Measurements from ENCODE around the gene CSF3R. TPM values are rescaled to one million over a fixed set of nuclear protein-coding genes. Genes with fewer than 3 reads are reported as not detected.
"Not testable (repeated sequence)": the region's sequence is repeated elsewhere in the genome, so short reads cannot be mapped to it uniquely, and the experiment has no call there.

The CSF3R gene
- total RNA-seq, 3 donors from 2014 or later, result 17.3 to 54.2 (median 28.8) TPM

DNA sequence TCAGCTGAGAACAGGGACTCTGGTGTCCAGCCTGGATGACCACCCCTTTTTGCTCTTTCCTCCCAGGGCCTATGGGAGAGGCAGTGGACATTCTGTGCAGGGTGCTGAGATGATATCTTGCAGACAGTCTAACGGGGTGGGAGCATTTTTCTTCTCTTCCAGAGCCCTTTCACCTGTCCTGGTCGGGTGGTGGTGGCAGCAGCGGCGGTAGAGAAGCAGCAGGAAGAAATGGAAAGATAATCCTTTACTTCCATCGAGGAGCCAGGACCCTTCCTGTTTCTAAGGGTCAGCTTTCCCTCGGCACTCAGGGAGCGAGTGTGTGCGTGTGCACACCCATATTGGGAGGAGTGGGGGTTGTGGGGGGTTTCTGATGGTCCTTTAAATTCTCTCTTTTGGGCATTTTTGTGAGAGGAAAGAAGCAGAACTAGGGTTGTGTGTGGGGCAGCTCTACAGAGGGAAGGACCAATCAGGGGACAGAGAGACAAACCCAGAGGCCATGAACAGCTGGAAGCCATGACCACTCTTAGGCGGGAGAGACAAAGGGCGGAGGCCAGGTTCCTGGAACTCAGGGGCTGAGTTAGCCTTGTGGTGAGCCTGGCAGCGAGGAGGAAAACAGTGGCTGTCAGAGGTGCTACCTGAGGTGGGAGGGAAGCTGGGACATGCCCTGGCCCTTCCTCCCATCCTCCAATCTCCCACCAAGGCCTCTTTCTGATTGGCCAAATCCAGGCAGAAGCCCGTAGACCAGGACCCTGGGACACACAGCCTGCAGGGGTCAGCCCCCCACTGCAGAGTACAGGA lies 31.2 kb upstream of the CSF3R start:
- DNase-seq (ENCODE audit: low spot score in 2 of 2), result no peak
- Histone ChIP-seq H3K36me3 (no peaks in the 10 kb centered on the region), H3K9me3 (no peaks in the 10 kb centered on the region), H3K4me1 (no peaks in the 10 kb centered on the region), H3K27ac (no peak overlapping the region), H3K4me3 (no peak overlapping the region), H3K27me3 (no peaks in the 10 kb centered on the region)
- TF ChIP-seq POLR2A (IDR thresholded peaks at IDR 0.05) (no peak), POLR2AphosphoS5 (IDR thresholded peaks at IDR 0.05) (no peak)
- TF ChIP-seq, protein P1, sequence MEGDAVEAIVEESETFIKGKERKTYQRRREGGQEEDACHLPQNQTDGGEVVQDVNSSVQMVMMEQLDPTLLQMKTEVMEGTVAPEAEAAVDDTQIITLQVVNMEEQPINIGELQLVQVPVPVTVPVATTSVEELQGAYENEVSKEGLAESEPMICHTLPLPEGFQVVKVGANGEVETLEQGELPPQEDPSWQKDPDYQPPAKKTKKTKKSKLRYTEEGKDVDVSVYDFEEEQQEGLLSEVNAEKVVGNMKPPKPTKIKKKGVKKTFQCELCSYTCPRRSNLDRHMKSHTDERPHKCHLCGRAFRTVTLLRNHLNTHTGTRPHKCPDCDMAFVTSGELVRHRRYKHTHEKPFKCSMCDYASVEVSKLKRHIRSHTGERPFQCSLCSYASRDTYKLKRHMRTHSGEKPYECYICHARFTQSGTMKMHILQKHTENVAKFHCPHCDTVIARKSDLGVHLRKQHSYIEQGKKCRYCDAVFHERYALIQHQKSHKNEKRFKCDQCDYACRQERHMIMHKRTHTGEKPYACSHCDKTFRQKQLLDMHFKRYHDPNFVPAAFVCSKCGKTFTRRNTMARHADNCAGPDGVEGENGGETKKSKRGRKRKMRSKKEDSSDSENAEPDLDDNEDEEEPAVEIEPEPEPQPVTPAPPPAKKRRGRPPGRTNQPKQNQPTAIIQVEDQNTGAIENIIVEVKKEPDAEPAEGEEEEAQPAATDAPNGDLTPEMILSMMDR (IDR thresholded peaks at IDR 0.05), result no peak
- intact Hi-C loops (cut with DNase I; ENCODE audit: low total_unique reads), result no loop called here

DNA sequence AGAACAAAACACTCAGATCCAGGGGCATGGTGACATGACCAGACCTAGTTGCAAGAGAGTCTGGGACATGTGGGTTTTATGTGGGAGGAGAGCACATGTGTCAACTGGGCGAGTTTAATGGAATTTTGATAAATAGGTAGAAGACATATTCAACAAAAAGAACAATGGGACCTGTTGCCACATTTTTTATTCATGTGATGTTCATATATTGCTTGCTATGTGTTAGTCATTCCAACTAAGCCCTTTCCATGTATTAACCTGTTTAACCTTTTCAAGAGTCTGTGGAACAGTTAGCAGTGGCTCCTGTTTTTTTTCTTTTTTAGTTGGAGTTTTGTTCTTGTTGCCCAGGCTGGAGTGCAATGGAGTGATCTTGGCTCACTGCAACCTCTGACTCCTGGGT lies 30.1 kb upstream of the CSF3R start:
- Histone ChIP-seq H3K9me3 (no peaks in the 10 kb centered on the region), H3K36me3 (no peaks in the 10 kb centered on the region), H3K4me1 (no peaks in the 10 kb centered on the region), H3K27me3 (no peaks in the 10 kb centered on the region), H3K4me3 (no peak overlapping the region), H3K27ac (no peak overlapping the region)
- TF ChIP-seq POLR2AphosphoS5 (IDR thresholded peaks at IDR 0.05) (no peak), POLR2A (IDR thresholded peaks at IDR 0.05) (no peak)
- TF ChIP-seq, protein P1 (IDR thresholded peaks at IDR 0.05), result no peak
- intact Hi-C loops (cut with DNase I; ENCODE audit: low total_unique reads), result no loop called here
- DNase-seq (ENCODE audit: low spot score in 2 of 2), result no peak

DNA sequence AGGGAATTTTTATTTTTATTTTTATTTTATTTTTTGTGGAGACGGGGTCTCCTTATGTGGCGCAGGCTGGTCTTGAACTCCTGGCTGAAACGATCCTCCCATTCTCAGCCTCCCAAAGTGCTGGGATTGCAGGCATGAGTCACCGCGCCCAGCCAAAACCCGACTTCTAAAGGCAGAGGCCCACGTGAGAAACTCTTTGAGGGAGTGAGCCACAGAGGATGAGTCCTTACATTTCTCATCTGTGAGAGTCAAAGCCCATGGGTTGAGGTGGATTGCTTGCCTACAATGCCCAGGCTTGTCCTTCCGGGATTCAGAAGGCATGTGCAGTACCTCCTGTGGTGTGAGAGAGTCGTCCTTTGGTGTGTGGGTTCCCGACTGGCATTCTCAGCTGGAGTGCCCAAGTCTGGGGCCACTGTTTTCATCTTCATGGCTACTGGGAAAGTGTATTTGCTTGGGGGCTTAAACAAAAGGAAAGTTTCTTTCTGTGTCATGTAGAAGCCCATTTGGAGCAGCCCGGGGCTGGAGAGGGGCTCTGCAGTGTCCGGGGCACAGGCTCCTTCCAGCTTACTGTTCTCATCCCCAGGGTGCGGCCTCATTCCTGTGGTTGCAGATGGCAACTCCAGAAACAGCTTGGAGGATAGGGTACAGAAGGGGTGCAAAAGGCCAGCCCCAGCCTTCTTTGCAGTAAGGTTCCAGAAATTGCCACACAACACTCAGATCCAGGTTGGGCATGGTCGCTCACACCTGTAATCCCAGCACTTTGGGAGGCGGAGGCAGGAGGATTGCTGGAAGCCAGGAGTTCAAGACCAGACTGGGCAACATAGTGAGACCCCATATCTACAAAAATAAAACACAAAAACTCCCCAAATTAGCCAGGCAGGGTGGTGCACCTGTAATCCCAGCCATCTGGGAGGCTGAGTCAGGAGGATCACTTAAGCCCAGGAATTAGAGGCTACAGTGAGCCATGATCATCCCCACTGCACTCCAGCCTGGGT lies 29.4 kb upstream of the CSF3R start:
- TF ChIP-seq POLR2AphosphoS5 (IDR thresholded peaks at IDR 0.05) (no peak), POLR2A (IDR thresholded peaks at IDR 0.05) (no peak)
- TF ChIP-seq, protein P1 (IDR thresholded peaks at IDR 0.05), result no peak
- Histone ChIP-seq H3K9me3 (no peaks in the 10 kb centered on the region), H3K27ac (no peak overlapping the region), H3K36me3 (no peaks in the 10 kb centered on the region), H3K4me3 (no peak overlapping the region), H3K4me1 (no peaks in the 10 kb centered on the region), H3K27me3 (peaks cover 0 to 6% of the 10 kb centered on the region in 2 donors)
- no peak for DNase-seq (ENCODE audit: low spot score in 2 of 2)
- intact Hi-C loops (cut with DNase I; ENCODE audit: low total_unique reads), result no loop called here

DNA sequence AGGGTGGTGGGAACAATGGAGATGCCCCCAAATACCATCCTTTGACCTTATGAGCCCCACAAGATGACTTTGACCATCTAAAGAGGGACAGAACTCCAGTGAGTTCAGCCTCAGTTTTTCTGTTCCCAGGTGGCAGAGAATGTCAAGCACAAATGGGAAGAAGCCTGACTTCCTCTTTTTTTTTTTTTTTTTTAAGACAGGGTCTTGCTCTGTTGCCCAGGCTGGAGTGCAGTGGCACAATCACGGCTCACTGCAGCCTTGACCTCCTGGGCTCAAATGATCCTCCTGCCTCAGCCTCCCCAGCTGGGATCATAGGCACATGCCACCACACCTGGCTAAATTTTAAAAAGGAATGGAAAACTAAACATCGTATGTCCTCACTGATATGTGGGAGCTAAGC lies 28.5 kb upstream of the CSF3R start:
- H3K27ac ChIP-seq; H3K9me3 ChIP-seq; intact Hi-C loops (cut with DNase I; ENCODE audit: low total_unique reads); H3K27me3 ChIP-seq; DNase-seq (ENCODE audit: low spot score in 2 of 2); H3K36me3 ChIP-seq; H3K4me1 ChIP-seq; H3K4me3 ChIP-seq: not testable (repeated sequence)

DNA sequence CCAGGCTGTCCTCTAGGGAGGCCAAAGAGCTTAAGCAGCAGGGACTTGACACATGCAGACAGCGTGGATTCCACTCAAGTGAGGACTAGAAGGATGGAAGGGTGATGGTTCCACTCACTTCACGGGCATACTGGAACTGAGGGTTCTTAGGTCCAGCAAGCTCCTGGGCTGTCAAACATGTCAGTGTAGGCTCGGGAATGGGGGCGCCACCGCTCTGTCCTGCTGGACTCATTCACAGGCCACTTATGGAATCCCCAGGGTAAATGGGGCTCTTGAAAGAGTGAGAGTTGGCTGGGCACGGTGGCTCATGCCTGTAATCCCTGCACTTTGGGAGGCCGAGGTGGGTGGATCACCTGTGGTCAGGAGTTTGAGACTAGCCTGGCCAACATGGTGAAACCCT lies 27.7 kb upstream of the CSF3R start:
- TF ChIP-seq POLR2A (IDR thresholded peaks at IDR 0.05), result no peak
- TF ChIP-seq, protein P1 (IDR thresholded peaks at IDR 0.05), result no peak
- no peak for TF ChIP-seq POLR2AphosphoS5 (IDR thresholded peaks at IDR 0.05)
- Histone ChIP-seq H3K36me3 (no peaks in the 10 kb centered on the region), H3K4me1 (no peaks in the 10 kb centered on the region), H3K27me3 (peaks cover 0 to 10% of the 10 kb centered on the region in 2 donors), H3K27ac (no peak overlapping the region), H3K9me3 (no peaks in the 10 kb centered on the region), H3K4me3 (no peak overlapping the region)
- intact Hi-C loops (cut with DNase I; ENCODE audit: low total_unique reads), result no loop called here
- DNase-seq (ENCODE audit: low spot score in 2 of 2), result no peak

Measured in breast epithelium (tissue), 4 donors.